HG03039 (cell line): ENCODE results near the gene GABBR2.

ENCODE experiments used
- ATAC-seq: cut with Tn5 transposase; IDR thresholded peaks from one replicate; pipeline ENCODE4 v1.9.1; 2021; ENCODE audit warnings: mild to moderate bottlenecking, moderate library complexity; ENCODE audit not compliant: unreplicated experiment

The GABBR2 gene

GRCh38 chr9:98635374-98635773, 73.4 kb downstream of the GABBR2 start:
- no peak for ATAC-seq

GRCh38 chr9:98634685-98635336, 73.9 kb downstream of the GABBR2 start:
- ATAC-seq, result no peak

DNA sequence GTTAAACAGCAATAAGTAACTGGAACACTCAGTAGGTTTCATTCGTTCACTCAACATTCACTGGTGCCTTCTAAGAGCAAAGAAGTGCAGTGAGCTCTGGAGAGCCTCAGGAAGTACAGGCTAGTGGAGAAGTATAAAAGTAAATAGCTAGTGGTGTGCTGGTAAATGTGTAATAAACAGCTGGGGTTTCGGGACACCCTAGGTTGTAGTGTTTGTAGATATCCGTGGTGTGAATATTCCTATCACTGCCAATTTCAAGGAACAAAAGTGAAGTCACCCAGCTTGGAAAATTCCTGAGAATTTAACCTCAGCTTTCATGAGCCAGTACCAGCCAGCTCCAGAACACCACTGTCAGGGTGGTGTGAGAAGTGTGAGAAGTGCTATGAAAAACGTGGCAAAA, 75.9 kb downstream of the GABBR2 start:
- ATAC-seq, result no peak

- no peak for ATAC-seq
Measured at GRCh38 chr9:98627296-98627695, 81.4 kb downstream of the GABBR2 start.

GRCh38 chr9:98625728-98626127, 83.0 kb downstream of the GABBR2 start:
- ATAC-seq, result no peak

DNA sequence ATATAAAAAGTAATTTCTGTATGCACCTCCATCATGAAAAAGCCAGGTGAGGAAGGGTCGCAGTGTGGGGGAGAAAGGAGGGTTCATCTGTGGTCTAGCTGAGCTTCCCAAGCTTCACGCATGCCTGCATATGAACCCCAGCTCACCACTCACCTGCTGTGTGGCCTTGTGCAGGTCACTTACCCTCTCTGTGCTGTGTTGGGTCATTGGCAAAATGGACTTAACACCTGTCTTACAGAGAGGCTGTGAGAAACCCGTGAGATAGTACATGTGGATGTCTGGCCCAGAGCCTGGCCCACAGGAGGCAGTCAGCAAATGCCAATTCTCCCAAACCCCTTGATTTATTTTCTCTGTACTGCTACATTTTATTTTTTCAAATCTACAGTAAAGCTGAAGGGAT, 88.9 kb downstream of the GABBR2 start:
- ATAC-seq, result no peak

DNA sequence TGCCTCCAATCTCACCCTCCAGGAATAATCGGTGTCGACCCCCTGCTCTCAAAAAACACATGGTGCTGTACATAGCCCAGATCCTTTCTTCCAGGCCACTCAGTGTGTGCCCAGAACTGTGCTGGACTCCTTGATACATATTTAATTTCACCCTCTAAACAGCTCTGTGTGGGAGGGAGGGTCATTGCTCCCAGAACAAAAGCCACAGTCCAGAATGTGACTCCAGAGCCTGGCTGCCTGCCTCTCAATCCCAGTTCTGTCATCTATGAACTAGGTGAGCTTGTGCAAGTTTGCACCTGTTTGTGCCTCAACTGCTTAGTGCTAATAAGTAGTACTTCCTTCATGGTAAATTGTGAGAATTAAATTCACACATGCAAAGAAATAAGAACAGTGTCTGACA, 93.1 kb downstream of the GABBR2 start:
- no peak for ATAC-seq

DNA sequence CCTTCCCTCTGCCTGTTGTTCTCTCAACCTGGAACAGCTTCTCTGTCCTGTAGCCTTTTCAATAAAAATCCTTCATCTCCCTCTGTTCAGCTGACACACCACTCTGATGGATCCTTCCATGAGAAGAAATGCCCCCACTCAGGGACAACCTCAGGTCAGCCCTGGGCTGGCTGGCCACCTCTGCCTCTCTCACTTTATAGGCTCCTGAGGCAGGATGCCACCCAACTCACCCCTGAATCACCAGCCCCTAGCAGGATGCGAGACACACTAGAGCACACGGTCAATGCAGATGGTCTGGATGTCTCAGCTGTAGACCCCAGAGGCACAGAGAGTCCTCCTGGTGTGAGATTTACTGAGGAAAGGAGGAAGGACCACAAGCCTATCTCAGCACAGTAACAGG, 93.8 kb downstream of the GABBR2 start:
- ATAC-seq, result no peak

- no peak for ATAC-seq
Measured at GRCh38 chr9:98612061-98612752, 96.5 kb downstream of the GABBR2 start.

DNA sequence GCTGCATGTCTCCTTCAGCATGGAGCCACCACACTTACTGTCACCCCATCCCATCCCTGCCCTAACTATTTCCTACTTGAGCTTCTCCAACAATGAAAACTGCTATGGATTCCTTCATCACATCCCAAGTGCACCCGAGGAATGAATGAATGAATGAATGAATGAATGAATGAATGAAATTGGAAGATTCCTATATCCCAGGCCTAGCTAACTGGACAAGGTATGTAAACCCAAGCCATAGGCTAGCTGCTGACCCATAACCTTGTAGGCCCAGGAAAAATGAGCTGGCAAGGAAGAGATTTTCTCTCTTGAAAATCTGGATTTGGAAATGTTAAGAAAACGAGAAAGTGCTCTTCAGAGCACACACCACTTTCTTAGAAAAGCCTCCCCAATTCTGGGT, 97.4 kb downstream of the GABBR2 start:
- no peak for ATAC-seq

GRCh38 chr9:98610711-98611110, 98.0 kb downstream of the GABBR2 start:
- ATAC-seq, result no peak

DNA sequence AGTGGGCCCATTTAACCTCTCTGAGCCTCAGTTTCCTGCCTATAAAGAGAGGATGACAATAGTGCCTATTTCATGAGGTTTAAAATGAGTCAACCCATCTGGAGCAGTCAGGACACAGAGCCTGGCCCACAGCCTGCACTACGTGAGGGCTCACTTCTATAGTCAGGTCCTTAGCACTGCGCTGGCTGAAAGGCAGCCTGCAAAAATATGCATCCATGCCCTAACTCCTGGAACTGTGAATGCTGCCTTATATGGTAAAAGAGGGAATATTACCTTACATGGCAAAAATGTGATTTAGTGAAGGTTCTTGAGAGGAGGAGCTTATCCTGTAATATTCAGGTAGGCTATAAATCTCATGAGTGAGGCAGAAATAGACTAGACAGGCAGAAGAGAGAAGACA, 98.5 kb downstream of the GABBR2 start:
- no peak for ATAC-seq

- no peak for ATAC-seq
Measured at GRCh38 chr9:98609646-98610045, 99.1 kb downstream of the GABBR2 start.

- ATAC-seq, result no peak
Measured at GRCh38 chr9:98607787-98608186, 100.9 kb downstream of the GABBR2 start.

DNA sequence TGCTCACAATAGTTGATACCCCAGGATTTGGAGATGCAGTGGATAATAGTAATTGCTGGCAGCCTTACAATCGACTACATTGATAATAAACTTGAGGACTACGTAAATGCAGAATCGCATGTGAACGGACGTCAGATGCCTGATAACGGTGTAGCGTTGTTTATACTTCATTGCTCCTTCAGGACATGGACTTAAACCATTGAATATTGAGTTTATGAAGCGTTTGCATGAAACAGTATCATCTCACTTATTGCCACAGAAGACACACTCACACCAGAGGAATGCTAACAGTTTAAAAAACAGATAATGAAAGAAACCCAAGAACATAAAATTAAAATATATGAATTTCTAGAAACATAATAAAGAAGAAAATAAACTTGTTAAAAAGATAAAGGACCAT, 101.6 kb downstream of the GABBR2 start:
- ATAC-seq, result no peak

GRCh38 chr9:98606730-98607129, 102.0 kb downstream of the GABBR2 start:
- ATAC-seq, result no peak

GRCh38 chr9:98605116-98605515, 103.6 kb downstream of the GABBR2 start:
- ATAC-seq, result no peak

DNA sequence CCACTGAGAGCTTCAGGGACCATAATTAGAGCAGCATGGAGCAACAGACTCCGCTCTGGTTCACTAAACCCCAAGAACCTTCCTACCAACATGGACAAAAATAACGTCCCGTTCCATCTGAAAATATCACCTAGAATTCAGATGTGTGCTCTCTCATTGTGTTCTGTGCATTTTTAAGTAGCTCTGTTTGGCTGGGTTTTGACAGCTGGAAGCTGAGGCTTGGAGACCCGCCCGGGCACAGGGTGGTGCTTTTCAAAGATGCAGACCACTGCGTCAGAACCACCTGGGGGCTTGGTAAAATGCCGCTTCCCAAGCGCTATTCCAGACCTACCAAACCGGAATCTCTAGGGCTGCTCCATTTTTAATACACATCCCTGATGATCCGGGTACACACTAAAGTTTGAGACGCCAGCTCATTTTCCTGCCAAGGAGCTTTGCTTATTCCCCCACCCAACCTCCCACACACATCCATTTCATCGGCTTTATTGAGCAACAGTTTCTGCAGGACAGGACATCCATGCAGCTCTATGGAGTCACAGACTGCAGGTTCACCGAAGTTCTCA, 104.8 kb downstream of the GABBR2 start:
- no peak for ATAC-seq

GRCh38 chr9:98602839-98603500, 105.8 kb downstream of the GABBR2 start:
- no peak for ATAC-seq

DNA sequence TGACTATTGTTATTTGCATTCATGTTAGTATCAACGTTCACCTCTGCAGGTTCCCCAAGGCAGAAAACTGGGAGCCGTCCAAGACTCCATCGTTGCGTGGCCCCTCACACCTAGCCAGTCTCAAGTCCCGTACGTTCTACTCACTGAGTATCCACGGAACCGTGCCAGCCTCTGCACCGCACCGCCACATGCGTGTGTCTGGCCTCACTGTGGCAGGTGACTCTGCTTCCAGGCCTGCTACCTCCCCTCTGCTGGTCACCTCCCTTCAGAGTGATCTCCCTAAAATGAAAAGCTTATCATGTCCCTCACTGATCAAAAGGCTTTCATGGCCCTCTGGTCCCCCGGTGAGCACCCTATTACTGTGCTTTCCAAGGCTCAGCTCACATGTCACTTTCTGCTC, 108.1 kb downstream of the GABBR2 start:
- no peak for ATAC-seq

- no peak for ATAC-seq
Measured at GRCh38 chr9:98599566-98600216, 109.0 kb downstream of the GABBR2 start.
